Astrocyte of the hippocampus (primary cell): ENCODE data around the gene LSR.

Source experiments
- DNase-seq: peaks from one replicate; pipeline ENCODE4 v3.0.0; 2011; ENCODE audit warnings: low read depth, low spot score

LSR gene

DNA sequence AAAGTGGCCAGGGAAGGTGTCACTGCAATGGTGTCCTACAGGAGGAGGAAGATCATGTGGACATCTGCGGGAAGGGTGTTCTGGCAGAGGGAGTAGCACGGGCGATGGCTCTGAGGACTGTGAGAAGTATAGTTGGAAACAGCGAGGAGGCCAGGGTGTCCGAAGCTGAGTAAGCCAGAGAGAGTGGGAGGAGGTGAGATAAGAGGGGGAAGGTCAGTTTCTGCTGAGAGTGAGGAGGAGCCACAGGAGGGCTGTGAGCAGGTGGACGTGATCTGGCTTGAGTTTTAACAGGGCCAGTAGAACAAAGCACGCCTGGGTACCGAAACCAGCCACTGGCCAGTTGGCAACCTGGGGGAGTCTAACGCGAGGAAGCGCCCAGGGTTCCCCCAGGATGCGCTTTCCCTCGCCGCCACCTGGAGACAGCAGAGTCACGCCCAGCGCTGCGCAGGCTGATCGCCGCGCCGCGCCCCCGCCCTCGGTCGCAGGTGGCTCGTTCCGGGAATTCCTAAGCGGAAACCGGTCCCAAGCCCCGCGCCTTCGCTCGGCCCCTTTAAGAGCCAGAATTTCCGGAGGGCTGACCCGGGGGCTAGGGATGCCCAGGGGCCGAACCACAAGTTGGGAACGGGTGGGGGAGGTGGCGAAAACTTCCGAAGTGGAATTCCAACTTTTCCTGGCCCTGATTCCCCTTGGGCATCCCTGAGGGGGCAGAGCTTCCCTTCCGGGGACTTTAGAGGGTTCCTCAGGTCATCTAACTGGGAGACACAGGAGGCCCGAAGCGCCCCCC lies 1.1 kb upstream of the LSR start:
- no peak for DNase-seq

DNA sequence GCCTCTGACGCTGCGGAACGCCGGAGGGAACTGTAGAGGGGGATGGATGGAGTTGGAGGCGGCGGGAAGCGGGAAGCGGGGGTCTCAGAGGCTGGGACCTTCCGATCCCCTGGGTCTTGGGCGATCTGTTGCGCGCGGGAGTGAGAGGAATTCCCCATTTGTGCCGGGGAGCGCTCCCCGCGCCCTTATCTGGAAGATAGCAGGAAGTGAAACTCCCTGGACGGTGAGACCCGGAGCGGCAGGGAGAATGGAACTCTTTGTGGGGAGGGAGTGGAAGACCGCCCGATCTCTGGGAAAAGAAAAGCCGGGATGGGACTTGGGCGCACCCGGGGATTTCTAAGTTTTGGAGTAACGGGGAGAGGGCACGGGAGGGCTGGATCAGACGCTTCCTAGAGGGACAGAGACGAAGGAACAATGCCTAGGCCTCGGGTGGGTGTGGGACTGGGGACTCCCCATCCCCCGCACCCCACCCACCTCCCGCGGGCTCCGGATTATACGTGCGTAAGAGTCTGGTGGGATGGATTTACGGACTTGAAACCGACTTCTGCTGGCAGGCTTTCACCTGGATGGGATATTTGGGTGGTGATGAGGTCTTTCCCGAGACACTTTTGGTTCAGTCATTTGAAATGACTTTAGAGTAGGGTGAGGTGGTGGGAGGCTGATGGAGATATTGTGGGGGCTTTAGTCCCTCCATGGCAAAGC lies 495 bp downstream of the LSR start:
- no peak for DNase-seq

DNA sequence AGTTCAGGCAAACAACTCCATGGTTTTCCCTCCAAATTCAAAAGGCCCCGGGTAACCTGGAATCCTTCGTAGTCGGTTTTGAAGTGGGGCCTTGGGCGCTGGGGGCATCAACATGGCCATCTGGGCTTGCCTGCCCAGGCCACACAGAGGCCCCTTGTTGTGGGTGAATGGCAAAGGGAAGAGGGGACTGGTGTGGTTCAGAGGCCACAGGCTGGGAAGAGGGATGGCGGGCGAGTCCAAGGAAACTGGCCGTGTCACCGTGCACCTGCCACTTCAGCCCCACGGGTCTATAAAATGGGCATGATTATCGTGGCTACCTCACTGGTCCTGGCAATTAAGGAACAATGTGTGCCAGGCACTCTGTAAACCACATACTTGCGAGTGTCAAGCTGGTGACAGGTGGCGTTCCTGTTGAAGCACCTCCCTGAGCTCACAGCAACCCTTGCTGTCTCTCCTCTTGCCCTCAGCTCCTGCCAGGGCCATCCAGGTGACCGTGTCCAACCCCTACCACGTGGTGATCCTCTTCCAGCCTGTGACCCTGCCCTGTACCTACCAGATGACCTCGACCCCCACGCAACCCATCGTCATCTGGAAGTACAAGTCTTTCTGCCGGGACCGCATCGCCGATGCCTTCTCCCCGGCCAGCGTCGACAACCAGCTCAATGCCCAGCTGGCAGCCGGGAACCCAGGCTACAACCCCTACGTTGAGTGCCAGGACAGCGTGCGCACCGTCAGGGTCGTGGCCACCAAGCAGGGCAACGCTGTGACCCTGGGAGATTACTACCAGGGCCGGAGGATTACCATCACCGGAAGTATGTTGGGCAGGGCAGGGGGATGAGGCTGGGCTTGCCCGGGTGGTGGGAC lies 1.3 kb downstream of the LSR start:
- DNase-seq: no peak

DNA sequence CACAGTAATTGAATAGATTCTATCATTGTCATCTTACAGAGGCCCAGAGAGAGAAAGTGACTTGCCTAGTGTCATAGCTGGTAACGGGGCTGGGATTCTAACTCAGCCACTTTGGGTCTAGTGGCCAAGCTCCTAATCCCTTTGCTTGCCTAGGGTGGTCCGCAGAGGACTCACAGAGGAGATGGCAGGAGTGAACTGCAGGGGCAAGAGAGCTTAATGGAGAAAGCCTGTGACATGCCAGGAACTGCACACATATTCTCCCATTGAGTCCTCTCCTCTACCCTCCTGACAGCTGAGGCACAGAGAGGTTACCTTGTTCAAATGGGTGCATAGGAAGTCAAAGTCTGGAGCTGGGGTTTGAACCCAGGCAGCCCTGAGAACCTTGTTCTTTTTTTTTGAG lies 2.7 kb downstream of the LSR start:
- no peak for DNase-seq

DNA sequence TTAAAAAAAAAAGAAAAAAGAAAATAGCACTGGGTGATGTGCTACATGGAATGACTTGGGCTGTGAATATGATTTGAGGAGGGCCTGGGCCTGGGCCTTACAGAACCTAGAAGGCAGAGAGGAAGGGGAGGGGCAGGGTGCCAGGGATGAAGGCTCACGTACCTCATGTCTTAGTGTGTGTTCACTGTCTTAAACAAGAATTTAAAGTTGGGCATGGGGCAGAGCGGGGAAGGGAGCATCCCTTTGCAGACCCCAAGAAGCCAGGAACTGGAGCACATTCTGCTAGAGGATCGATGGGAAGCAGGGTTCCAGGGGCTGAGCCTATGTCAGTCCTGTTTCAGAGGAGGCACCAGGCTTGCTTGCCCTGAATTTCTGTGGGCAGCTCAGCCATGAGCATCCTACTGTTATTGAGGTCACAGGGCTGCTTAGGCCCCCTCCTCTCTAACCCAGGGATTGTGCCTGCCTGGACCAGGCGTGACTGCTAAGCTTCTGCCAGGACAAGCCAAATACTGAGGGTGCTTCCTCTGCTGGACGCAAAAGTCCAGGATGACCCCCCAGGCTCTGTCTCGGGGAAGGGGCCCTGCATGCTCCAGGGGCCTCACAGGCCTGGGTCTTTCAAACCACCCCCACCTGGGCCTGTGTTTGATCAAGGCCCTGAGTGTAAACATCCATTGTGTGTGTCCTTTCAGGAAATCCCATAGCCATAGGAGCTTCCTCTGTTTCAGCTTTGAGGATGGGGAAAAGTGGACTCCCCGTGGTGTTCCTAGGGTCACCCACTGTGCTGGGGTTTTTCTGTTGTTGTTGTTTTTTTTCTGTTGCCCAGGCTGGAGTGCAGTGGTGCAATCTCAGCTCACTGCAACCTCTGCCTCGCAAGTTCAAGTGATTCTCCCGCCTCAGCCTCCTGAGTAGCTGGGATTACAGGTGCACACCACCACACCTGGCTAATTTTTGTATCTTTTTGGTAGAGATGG lies 4.8 kb downstream of the LSR start:
- DNase-seq: no peak

DNA sequence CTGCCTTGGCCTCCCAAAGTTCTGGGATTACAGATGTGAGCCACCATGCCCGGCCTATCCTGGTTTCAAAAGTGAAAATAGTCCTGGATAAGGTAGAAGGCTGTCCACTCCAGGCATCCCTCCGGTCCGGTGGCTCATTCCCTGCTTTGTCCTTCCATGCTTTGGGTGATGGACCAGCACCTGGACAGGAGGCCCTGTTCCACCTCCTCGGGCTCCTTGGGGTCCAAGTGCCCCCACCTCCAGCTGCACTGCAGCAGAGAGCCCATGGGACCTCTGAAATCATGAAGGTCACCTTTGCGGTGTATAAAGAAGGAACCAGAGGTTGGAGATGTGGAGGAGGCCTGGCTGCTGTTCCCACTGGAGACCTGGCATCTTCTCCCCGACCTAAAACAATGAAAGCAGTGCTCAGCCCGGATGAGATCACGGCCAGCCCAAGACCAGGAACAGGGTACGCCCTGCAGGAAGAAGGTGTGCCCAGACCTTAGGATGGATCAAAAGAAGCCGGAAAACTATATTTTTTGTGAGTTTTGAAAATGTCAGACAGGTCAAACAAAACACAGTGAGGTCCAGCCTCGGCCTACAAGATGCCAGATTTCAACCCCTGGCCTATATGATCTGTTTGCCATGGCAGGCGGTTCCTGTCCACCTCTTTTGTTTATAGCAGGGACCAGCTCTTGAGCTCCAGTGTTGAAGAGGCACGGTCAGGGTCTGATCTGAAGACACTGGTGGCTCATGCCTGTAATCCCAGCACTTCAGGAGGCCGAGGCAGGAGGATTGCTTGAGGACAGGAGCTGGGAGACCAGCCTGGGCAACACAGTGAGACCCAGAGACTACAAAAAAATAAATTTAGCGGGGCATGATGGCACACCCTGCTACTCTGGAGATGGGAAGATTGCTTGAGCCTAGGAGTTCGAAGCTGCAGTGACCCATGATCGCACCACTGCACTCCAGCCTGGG lies 5.8 kb downstream of the LSR start:
- no peak for DNase-seq

DNA sequence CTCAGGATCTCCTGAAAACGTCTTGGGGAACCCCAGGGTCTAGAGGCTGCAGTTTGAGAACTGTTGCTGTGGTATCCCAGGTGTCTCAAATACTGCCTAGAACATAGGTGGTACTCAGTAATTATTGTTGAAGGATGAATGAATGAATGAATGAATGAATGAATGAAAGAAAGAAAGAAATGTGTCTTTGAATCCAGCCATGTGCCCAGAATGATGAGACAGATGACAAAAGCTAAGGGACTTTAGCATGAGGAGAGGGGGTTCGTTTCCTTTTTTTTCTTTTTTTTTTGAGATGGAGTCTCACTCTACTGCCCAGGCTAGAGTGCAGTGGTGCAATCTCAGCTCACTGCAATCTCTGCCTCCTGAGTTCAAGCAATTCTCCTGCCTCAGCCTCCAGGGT lies 7.8 kb downstream of the LSR start:
- no peak for DNase-seq

DNA sequence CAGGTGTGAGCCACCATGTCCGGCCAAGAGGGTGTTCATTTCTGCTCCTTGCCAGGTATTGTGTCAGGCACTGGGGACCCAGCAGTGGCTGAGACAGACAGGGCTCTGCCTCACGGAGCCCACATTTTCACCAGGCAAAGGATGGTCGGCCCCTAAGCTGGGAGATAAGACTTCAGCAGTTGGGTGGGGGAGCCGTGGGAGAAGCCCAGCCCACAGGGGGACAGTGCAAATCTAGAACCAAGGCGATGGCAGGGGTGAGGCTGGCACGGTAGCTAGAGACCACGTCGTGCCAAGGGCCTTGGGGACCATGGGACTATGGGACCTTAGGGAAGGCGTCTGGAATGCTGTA lies 8.3 kb downstream of the LSR start:
- DNase-seq: no peak

DNA sequence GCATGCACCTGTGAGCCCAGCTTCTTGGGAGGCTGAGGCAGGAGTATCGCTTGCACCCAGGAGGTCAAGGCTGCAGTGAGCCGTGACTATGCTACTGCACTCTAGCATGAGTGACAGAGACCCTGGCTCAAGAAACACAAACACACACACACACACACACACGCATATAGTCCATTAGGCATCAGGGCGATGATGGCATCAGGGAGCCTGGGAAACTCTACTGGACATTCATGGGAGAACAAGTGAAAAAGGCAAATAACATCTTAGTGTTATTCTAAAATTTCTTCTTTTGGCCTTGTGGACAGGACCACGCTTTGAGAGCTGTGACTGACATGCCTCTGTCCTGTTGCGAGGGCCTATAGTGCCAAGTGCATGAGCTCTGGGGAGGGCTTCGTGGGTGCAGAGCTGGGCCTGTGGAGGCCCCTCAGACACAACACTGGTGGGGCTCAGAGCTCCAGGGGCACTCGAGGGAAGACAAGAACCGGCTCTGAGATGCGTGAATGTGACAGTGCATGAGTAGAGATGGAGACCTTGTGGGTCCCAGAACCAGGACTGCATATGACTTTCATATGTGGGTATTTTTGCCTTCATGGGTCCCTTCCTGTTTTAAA lies 12.0 kb downstream of the LSR start:
- no peak for DNase-seq

DNA sequence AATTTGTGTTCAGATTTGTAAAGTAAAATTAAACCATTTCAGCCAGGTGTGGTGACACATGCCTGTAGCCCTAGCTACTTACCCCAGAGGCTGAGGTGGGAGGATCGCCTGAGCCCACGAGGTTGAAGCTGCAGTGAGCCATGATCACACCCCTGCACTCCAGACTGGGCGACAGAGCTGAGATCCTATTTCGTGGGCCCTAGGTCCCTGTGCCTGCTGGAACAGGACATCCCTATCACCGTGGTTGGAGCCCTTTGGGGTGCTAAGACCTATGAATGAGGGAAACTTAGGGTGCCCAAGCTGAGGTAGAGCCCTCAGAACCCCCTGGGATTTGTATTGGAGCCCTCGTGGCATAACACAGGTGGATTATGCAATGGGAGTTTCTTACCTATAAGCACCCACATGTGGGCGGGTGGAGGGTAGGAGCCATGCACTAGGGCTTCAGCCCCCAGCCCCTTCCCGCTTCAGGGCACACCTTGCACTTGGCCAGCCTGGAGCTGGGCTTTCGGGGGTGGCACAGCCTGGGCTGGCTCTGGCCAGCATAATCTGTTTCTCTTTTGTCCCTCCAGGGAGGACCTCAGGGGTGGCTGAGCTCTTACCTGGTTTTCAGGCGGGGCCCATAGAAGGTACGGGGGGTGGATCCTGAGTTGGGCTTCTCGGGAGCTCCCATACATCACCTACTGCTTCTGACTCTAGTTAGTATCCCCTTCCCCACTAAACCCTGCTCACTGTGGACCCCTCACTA lies 12.7 kb downstream of the LSR start:
- DNase-seq: no peak

DNA sequence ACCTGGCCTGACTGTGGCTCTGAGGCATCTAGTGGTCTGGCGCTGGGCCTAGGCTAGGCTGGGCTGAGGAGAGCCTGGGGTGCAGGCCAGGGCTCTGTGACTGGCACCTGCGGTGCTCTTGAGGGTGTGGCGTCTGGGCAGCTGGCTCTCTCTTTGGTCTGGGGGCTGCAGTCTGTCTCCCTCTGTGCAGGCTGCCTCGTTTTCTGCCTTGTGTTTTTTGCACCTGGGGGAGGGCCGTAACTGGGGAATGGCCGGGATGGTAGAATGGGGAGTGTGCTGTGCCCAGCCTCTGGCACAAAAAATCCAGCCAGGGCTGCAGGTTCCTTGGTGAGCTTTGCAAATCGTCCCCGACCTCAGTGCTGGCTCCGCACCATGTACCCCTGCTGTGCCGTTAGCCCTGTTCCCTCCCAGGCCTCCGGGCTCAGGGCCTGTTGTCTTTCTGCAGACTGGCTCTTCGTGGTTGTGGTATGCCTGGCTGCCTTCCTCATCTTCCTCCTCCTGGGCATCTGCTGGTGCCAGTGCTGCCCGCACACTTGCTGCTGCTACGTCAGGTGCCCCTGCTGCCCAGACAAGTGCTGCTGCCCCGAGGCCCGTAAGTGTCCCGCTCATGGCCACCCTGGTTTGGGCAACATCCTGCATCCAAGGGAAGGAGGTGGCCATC lies 13.4 kb downstream of the LSR start:
- peak; percentile 53 for DNase-seq

DNA sequence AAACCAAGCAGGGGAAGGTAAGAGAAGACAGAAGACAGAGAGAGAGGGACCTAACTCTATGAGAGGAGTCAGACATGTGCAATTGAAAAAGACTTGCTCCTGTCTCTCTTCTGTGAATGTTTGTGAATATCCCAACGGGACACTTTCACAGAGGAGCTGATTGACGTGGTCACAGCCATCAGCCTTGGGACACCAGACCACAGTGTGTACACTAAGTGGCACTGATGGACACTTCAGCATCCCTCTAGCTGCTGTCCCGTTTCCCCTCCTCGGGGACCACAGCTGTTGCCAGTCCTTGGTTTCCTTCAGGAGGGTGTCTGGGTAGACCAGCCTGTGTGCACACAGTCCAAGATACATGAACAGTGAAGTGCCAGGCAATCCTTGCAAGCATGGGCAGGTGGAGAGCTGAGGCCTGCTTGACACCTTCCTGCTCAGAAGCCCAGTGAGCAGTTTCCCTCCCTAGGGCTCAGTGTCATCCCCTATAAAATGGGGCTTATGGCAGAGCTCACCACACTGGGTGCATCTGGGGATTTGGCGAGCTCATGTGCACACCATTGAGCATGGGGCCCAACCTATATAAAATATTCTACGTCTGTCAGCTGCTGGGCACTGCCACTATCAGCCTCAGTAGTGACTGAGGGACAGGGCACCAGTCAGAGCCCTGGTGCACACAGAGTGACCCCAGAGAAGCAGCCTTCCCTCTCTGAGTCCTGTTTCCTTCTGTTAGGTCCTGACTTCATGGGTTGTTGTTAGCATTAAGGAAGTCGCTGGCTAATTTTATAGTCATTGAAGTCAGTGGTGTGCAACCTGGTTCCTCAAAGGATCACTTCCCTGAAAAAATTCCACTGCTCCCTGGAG lies 15.7 kb downstream of the LSR start:
- no peak for DNase-seq

DNA sequence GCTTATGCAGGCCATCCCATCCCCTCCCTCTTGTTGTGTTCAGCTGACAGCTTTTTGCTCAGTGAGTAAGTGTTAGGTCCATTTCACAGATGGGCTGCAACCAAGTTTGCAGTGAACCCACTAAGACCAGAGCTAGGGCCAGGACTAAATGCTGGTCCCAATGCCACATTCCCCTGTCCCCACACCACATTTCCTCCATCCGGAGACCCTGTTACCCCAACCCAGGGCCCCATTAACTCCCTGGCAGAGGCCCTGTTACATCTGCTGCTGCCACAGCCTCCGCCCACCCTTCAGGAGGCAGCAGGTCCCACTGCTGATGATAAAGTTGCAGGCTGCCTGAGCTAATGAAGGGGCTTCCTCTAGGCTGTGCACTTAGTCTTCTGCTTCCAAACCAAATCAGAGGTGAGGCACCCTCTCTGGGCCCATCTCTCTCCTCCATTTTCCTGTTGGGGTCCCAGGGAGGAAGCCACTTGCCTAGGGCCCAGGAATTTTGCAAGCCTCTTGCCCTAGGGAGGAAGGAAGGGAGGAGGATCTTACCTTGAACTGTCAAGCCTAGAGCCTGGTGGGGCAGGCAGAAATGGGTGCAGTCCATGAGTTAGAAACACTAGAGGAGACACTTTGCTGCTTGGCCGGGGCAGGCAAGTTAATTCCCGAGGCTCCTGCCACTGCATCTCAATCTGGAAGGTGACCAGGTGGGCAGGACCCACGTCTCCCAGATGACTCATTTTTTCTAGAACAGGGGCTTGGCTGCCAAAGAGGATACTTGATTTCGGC lies 16.5 kb downstream of the LSR start:
- peak; percentile 44 for DNase-seq

DNA sequence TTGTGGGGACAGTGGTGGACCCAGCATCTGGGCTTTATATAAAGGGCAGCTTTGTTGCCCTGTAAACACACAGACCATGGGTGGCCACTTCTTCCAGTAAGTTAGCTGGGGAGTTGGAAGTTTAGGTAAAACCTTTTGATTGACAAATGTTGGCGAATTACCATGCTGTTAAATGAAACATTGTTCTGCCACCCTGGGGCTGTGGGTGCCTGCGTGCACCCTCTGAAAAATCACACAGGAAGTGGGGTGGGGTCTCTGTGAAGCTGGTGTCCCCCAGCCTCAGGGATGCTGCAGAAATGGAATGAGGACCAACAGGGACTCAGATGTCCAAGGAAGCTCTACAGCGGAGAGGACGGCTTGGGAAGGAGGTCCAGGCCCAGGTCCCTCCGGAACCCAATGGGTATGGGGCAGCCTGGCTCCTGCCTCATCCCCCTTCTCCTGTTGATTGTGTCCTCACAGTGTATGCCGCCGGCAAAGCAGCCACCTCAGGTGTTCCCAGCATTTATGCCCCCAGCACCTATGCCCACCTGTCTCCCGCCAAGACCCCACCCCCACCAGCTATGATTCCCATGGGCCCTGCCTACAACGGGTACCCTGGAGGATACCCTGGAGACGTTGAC lies 17.2 kb downstream of the LSR start:
- no peak for DNase-seq

DNA sequence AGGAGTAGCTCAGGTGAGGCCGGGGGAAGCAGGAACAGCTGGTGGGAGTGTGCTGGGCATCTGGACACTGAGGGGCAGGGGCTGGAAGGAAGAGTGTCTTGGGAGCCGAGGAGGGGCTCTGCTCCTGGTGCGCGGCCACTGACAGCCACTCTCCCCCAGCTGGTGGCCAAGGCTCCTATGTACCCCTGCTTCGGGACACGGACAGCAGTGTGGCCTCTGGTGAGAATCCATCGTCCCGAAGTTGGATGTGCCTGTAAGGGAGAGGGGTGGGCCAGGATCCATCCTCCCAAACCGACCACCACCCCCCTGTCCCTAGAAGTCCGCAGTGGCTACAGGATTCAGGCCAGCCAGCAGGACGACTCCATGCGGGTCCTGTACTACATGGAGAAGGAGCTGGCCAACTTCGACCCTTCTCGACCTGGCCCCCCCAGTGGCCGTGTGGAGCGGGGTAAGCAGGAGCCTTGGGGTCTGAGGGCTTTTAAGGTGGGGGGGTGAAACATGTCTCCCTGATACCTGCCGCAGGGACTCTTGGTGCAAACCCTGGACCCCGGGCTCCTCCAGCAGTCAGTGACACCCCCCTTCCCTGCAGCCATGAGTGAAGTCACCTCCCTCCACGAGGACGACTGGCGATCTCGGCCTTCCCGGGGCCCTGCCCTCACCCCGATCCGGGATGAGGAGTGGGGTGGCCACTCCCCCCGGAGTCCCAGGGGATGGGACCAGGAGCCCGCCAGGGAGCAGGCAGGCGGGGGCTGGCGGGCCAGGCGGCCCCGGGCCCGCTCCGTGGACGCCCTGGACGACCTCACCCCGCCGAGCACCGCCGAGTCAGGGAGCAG lies 17.9 kb downstream of the LSR start:
- DNase-seq: peak; percentile 44
